ENCODE data around the gene TMEM120B.

The TMEM120B gene

DNA sequence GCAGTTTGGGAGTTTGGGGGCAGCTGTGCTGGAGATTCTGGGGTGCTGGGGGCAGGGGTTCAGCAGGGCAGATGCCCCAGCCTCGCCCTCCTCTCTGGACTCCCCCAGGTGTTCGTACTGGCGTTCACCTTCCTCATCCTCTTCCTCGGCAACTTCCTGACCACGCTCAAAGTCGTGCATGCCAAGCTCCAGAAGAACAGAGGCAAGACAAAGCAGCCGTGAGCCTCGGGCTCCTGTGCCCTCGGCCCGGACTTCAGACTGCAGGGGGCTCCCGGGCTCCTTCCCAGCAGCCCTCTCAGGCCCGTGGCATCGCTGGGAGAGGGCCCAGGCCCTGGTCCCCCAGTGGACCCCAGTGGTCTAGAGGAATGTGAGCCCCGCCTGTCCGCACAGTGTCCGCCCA, 62.9 kb downstream of the TMEM120B start:
- Histone ChIP-seq H4K20me1 (ENCODE audit: insufficient read depth, low read length) (no peaks in the 10 kb centered on the region), H3K79me2 (ENCODE audit: insufficient read depth, low read length) (no peaks in the 10 kb centered on the region), H3K27me3 (ENCODE audit: insufficient read depth, low read length, poor library complexity) (no peaks in the 10 kb centered on the region), H3K36me3 (ENCODE audit: insufficient read depth, low read length) (peaks cover 17% of the 10 kb centered on the region), H3K9ac (ENCODE audit: low read depth, low read length) (0 out of 2 replicates have a peak overlapping the region, but pooled peaks have one; percentile 36), H2AFZ (ENCODE audit: low read depth, low read length) (no peak overlapping the region), H3K9me3 (ENCODE audit: insufficient read depth, low read length, severe bottlenecking) (no peaks in the 10 kb centered on the region), H3K4me3 (ENCODE audit: low read depth in 1 of 2, low read length in 2 of 2) (no peak overlapping the region), H3K4me2 (ENCODE audit: insufficient read depth, low read length) (no peak overlapping the region), H3K27ac (ENCODE audit: low read length) (no peak overlapping the region; the same call in 1 of the 2 replicates), H3K4me1 (ENCODE audit: insufficient read depth, low read length) (peaks cover 7% of the 10 kb centered on the region)
- TF ChIP-seq, protein P1, sequence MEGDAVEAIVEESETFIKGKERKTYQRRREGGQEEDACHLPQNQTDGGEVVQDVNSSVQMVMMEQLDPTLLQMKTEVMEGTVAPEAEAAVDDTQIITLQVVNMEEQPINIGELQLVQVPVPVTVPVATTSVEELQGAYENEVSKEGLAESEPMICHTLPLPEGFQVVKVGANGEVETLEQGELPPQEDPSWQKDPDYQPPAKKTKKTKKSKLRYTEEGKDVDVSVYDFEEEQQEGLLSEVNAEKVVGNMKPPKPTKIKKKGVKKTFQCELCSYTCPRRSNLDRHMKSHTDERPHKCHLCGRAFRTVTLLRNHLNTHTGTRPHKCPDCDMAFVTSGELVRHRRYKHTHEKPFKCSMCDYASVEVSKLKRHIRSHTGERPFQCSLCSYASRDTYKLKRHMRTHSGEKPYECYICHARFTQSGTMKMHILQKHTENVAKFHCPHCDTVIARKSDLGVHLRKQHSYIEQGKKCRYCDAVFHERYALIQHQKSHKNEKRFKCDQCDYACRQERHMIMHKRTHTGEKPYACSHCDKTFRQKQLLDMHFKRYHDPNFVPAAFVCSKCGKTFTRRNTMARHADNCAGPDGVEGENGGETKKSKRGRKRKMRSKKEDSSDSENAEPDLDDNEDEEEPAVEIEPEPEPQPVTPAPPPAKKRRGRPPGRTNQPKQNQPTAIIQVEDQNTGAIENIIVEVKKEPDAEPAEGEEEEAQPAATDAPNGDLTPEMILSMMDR (IDR thresholded peaks at IDR 0.05; ENCODE audit: borderline replicate concordance, extremely low read depth, low read length, poor library complexity, severe bottlenecking), result no peak
- no peak for TF ChIP-seq EZH2 (IDR thresholded peaks at IDR 0.05; ENCODE audit: borderline replicate concordance, low read depth, low read length, severe bottlenecking)
- no peak for ATAC-seq (ENCODE audit: insufficient read depth, low read depth)
- no peak for DNase-seq

DNA sequence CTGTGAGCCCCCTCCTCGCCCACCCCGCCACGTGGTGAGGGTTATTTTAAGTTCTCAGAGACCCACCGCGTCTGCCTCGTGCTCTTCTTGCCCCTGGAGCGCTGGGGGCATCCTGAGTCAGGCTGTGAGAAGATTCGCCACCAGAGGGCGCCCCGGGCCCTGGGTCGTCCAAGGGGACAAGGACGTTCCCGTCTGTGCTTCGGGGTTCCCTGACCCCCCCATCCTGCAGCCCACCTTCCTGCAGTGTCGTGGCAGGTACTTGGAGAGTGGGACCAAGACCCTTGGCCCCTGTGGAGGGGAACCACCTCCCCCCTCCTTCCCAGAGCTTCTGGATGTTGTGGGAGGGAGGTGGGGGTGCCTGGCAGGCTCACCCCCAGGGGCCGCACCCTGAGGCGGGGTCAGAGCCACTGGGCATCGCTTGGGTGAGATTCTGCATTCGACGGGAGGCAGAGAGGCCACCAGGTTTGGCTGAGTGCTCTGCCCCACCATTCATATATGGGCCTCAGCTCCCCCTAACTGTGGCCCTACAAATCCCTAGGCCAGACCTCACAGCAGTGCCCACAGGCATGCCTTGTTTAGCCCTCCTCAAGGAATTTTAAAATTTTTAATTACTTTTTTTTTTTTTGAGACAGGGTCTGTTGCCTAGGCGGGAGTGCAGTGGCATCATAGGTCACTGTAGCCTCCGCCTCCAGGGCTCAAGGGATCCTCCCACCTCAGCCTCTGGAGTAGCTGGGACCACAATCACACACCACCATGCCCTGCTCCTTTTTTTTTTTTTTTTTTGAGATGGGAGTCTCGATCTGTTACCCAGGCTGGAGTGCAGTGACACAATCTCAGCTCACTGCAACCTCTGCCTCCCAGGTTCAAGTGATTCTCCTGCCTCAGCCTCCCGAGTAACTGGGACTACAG, 63.9 kb downstream of the TMEM120B start:
- Histone ChIP-seq H3K4me2 (ENCODE audit: insufficient read depth, low read length) (peak overlapping the region; percentile 53), H3K27me3 (ENCODE audit: insufficient read depth, low read length, poor library complexity) (no peaks in the 10 kb centered on the region), H3K79me2 (ENCODE audit: insufficient read depth, low read length) (no peaks in the 10 kb centered on the region; the same call in 1 of the 2 replicates), H3K9me3 (ENCODE audit: insufficient read depth, low read length, severe bottlenecking) (no peaks in the 10 kb centered on the region), H3K36me3 (ENCODE audit: insufficient read depth, low read length) (peaks cover 24% of the 10 kb centered on the region), H3K9ac (ENCODE audit: low read depth, low read length) (peak overlapping the region; percentile 36), H3K4me1 (ENCODE audit: insufficient read depth, low read length) (peaks cover 7% of the 10 kb centered on the region), H4K20me1 (ENCODE audit: insufficient read depth, low read length) (no peaks in the 10 kb centered on the region), H3K4me3 (ENCODE audit: low read depth in 1 of 2, low read length in 2 of 2) (peak overlapping the region in 1 of 2 experiments; percentile 4; a peak in 1 of 4 replicates), H3K27ac (ENCODE audit: low read length) (peak overlapping the region; percentile 33), H2AFZ (ENCODE audit: low read depth, low read length) (peak overlapping the region; percentile 60)
- DNase-seq (peak; percentile 86), ATAC-seq (ENCODE audit: insufficient read depth, low read depth) (peak; percentile 87)
- TF ChIP-seq EZH2 (IDR thresholded peaks at IDR 0.05; ENCODE audit: borderline replicate concordance, low read depth, low read length, severe bottlenecking), result no peak
- TF ChIP-seq, protein P1 (IDR thresholded peaks at IDR 0.05; ENCODE audit: borderline replicate concordance, extremely low read depth, low read length, poor library complexity, severe bottlenecking), result peak; percentile 97

DNA sequence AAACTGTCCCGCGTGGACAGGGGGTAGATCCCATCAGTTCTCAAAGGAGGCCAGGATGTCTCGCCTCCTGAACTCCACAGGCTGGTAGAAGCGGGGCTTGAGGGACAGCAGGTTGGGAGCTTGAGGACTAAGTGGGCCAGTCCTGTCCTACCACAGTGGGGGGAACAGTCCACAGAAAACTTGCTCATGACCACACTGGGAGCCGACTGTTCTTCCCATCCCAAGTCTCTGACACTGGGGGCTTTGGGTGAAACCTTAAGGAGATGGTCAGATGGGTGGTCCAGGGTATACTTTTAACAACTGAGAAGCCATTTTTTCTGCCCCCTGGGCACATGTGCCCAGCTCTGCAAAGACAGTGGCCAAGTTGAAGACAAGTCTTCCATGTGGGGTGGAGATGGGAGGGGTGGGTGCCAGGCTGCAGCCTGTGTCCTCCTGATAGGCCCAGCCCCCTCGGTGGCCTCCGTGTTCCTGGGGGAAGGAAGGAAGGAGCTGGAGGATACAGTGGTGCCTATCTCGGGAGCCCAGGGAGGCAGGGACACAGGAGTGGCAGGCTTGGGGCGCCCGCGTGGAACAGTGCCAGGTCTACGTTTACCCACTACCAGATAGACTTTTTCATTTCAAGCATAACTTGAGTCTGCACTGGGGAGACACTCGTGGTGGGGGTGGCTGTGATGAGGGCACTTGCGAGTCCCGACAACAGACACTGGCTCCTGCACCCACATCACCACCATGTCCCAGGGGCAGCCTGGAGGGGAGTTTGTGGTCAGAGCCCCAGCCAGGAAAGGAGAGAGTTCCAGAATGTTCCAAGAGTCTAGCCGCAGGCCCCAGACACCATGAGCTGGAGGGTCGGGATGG, 66.2 kb downstream of the TMEM120B start:
- Histone ChIP-seq H3K79me2 (ENCODE audit: insufficient read depth, low read length) (peaks cover 5% of the 10 kb centered on the region), H3K4me2 (ENCODE audit: insufficient read depth, low read length) (no peak overlapping the region), H3K27ac (ENCODE audit: low read length) (no peak overlapping the region), H3K27me3 (ENCODE audit: insufficient read depth, low read length, poor library complexity) (no peaks in the 10 kb centered on the region), H4K20me1 (ENCODE audit: insufficient read depth, low read length) (peaks cover 3% of the 10 kb centered on the region; the same call in 1 of the 2 replicates), H2AFZ (ENCODE audit: low read depth, low read length) (no peak overlapping the region), H3K36me3 (ENCODE audit: insufficient read depth, low read length) (peaks cover 24% of the 10 kb centered on the region), H3K4me1 (ENCODE audit: insufficient read depth, low read length) (peaks cover 7% of the 10 kb centered on the region), H3K4me3 (ENCODE audit: low read depth in 1 of 2, low read length in 2 of 2) (no peak overlapping the region), H3K9me3 (ENCODE audit: insufficient read depth, low read length, severe bottlenecking) (no peaks in the 10 kb centered on the region), H3K9ac (ENCODE audit: low read depth, low read length) (no peak overlapping the region)
- TF ChIP-seq, protein P1 (IDR thresholded peaks at IDR 0.05; ENCODE audit: borderline replicate concordance, extremely low read depth, low read length, poor library complexity, severe bottlenecking), result no peak
- TF ChIP-seq EZH2 (IDR thresholded peaks at IDR 0.05; ENCODE audit: borderline replicate concordance, low read depth, low read length, severe bottlenecking), result no peak
- ATAC-seq (ENCODE audit: insufficient read depth, low read depth) (no peak), DNase-seq (no peak)

Data from DND-41 (cell line).